HPDE6-E6E7 (cell line): ENCODE data around the gene IFRD2.

Experiments used
- DNase-seq: peaks from one replicate; pipeline ENCODE4 v3.0.0; 2011; ENCODE audit warnings: missing footprints; ENCODE audit errors: extremely low spot score

Gene IFRD2, protein sequence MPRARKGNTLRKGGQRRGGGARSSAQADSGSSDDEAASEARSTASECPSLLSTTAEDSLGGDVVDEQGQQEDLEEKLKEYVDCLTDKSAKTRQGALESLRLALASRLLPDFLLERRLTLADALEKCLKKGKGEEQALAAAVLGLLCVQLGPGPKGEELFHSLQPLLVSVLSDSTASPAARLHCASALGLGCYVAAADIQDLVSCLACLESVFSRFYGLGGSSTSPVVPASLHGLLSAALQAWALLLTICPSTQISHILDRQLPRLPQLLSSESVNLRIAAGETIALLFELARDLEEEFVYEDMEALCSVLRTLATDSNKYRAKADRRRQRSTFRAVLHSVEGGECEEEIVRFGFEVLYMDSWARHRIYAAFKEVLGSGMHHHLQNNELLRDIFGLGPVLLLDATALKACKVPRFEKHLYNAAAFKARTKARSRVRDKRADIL

DNA sequence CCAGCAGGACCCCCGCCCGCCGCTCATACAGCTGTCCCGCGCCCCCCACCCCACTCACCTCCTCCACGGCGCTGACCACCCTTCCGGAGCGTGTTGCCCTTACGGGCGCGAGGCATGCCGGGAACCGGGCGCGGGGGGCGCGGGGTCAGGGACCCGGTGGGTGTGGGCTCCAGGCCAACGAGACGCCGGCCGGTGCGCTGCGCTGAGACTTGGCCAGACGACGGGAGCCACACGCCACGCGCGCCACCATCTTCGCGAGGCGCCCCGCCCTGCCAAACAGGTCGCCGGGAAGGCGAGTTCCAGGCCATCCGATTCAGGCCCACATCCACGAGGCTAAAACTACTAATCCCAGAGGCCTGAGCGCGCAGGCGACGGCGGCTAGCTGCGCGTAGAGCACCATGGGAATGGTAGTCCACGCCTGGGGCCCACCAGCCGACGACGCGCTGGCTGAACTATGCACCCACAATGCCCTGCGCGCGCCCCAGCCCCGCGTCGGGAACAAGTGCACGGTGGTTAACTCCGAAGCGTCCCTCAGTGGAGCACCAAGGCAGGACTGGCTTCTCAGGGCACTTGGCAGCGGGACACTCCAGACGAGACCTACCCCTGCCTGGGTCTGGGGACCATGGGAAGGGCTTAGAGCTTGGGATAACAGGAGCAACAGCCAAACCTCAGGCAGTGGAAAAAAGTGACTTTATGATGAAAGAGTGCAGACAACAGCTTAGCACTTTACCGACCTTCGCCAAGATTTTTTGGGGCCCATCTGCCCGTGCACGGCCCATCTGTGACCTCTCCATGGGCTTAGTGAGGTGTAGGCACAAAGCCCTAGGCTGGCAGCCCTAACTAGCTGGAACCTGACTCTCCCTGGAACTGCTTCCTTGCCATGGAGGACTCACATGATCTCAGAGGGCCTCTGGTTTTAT, at the start of gene IFRD2:
Gene IFRD2, minus strand, starts transcription at position 271 of the 920 bp plus-strand sequence. Its CDS starts 155 bp downstream, at position 116.
- peak; percentile 65 for DNase-seq

DNA sequence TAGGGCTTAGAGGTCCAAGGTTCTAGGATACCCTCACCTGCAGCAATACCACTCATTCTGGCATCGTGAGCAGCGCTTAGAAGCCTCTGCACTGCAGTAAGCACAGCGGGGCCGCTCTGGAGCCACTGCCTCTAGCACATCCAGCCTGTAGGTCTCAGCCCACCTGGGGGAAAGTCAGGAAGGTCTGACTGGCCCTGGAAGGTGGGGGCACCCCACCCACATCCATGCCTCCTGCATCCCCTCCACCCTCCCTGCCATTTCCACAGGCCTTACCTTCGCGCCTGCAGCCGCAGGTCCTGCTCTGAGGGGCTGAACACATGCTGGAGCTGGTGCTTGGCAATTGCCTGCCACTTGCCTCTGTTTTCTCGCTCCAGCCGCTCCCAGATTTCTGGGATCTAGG, 49.3 kb upstream of the IFRD2 start:
- DNase-seq: no peak

DNA sequence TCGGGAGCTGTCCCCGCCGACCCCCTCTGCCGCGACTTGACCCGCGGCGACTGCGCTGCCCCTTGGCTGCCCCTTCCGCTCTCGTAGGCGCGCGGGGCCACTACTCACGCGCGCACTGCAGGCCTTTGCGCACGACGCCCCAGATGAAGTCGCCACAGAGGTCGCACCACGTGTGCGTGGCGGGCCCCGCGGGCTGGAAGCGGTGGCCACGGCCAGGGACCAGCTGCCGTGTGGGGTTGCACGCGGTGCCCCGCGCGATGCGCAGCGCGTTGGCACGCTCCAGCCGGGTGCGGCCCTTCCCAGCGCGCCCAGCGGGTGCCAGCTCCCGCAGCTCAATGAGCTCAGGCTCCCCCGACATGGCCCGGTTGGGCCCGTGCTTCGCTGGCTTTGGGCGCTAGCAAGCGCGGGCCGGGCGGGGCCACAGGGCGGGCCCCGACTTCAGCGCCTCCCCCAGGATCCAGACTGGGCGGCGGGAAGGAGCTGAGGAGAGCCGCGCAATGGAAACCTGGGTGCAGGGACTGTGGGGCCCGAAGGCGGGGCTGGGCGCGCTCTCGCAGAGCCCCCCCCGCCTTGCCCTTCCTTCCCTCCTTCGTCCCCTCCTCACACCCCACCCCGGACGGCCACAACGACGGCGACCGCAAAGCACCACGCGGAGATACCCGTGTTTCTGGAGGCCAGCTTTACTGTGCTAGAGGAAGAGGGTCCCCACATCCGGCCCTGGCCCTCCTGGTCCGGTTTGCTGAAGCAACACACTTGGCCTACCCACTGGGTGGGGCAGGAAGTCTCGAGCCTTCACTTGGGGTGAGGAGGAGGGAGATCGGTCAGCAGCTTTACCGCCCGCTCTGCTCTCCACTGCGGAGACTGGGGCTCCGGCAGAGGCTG, 48.5 kb upstream of the IFRD2 start, which contains the start of gene RASSF1:
Gene RASSF1, minus strand, starts transcription at position 389 of the 882 bp plus-strand sequence. Its CDS starts 31 bp downstream, at position 358.
- DNase-seq: peak; percentile 20

DNA sequence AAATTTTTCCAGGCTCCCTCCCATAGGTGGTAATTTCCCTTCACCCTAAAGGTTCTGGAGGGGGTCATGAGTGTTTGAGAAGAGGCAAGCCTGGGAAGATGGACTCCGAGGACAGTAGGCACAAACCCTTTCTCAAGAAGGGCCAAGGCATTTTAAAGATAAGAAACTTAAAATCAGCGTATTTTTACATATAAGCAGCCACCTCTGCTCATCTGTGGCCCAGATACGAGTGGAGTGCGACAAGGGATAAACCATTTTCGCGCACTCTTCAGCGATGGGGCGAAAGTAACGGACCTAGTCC, 47.9 kb upstream of the IFRD2 start:
- no peak for DNase-seq

DNA sequence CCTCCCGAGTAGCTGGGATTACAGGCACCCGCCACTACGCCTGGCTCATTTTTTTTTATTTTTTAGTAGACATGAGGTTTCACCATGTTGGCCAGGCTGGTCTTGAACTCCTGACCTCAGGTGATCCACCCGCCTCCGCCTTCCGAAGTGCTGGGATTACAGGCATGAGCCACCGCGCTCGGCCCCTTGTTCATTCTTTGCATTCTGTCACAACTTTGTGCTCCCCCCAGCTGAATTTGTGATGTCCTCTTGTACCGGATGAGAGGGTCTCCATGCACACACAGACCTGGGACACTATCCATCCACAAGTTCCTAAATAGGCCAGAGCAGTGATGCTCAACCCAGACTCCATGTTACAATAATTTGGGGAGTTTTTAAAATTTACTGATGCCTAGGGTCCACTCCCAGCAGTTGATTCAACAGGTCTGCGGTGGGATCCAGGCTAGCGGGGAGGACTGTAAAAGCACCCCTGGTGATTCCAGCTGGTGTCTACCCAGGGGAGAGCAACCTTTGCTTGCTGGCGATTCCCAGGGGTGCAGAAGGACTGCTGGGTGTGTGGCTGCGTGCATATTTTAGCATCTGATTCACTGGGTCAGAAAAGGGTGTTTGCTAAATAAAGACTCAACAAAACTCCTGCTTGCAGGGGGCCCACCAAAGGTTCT, 47.4 kb upstream of the IFRD2 start:
- DNase-seq: no peak

DNA sequence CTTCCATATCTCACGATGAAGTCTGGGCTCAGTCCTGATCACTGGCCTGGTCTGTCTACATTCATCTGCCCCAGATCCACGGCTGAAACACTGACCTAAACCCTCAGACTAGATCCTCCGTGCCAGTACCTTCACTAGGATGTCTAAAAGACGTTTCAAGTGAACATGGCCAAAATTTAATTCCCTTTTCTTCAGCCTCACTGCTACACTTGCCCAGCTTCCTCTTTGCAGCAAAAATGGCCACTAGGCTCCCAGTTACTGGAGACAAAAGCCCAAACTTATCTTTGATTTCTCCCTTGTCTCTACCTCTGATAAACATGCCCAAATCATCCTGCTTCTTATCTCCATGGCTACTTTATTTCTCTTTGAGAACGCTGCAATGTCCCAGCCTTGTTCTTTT, 46.7 kb upstream of the IFRD2 start:
- DNase-seq: no peak

DNA sequence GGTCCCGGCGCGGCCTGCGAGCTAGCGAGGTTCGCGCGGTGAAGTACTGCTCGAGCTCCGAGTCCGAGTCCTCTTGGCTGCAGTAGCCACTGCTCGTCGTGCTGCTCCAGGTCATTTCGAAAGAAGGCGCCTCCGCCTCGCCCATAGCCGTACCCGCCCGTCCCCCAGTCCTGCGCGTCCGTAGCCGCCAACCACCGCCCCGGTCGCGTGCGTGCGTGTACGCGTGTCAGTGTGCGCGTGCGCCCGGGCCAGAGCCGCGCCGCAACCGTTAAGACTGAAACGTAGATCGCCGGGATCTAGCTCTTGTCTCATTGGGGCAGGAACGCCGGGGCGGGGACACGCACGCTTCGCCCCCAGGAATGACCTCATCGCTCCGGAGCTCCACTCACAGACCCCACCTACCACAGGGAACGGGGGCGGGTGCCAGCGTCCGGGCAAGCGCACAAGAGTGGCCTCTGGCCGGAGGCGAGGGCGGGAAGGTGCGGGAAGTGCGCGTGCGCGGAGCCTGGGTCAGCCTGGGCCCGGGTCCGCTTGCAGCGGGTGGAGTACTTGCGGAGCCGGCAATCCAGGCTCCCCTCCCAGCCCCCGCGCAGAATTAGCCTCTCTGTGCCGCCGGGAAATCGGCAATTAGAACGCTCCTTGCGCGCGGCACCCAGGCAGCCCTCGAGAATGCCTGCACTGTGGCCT, 45.1 kb upstream of the IFRD2 start:
- DNase-seq: peak; percentile 83

DNA sequence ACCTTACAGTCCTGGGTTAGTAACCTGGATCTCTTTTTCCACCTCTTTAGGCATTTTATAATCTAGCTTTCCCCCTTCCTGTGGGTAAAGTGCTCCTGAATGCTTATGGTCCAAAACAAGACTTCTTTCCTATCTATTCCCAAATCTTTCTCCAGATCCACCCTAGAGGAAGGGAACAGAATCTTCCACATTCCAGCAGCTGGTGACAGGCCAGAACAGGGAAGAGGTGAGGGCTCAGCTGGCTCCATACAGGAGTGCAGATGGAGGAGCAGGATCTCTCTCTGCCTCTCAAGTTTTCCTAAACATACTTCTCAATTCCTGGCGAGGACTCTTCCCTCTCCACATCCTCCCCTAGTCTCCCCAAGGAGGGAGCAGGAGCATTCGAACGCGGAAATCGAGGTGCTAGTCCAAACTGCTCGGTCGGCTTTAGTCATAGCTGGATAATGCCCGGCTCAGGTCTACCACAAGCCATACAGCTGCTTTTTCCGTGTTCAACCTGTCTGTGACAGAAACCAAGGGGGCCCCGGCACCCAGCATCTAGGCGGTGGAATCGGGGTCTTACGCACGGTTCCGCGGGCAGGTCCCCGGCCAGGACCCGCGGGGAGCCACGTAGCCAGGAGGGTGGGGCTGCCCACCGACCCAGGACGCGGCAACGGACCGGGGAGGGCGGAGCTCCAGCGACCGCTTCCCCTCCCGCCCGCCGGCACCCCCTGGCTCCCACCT, 44.4 kb upstream of the IFRD2 start:
- DNase-seq: no peak

DNA sequence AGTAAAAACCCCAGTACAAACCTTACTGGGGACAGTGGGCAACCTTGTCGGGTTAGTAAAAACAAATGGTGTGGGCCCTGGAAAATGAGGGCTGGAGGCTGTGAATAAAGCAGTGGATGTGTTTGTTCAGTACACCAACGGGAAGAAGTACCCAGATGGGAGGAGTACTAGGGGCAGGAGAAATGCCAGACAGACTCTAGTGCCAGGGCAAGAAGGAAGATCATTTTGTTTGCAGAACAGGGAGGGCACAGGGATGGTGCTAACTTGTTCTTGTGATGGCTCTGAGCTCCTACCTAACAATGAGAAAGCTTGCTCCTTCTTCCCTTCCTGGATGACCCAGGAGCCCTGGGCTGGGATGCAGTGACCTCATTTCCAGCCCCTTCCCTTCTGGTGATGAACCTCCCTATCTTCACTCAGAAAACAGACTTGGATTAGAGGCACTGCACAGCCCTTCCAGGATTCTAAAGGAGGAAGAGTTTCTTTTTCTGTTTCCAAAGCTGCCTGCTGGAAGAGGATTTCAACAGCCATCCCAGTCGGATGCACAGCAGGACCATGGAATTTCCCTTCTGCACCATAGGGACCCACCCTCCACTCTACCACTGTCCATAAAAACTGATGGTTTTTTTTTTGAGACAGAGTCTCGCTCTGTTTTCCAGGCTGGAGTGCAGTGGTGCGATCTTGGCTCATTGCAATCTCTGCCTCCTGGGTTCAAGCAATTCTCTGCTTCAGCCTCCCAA, 42.3 kb upstream of the IFRD2 start:
- no peak for DNase-seq

DNA sequence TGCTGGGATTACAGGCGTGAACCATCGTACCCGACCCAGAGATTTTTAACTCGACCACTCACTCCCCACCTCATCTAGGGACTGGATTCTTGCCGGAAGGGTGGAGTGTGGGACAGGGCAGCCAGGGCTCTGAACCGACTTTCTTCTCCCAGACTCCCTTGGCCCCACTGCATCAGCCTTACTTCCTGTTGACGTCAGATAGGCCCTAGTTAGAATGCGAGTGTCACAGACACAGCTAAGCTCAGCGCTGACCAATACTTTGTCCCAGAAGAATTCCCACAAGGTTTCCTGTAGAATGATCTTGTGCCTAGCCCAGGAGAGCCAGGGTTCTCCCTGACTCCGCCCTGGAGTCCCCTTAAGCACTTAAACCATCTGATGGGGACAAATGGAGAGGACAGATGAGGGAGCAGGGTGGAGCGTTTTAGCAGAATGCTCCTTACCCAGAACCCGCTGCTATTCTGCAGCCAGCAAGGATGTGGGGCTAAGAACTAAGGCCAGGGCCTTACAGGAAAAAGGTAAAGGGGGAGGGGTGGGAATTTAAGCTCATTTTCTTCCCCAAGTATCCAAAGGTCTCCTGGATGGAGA, 41.6 kb upstream of the IFRD2 start:
- DNase-seq: no peak

DNA sequence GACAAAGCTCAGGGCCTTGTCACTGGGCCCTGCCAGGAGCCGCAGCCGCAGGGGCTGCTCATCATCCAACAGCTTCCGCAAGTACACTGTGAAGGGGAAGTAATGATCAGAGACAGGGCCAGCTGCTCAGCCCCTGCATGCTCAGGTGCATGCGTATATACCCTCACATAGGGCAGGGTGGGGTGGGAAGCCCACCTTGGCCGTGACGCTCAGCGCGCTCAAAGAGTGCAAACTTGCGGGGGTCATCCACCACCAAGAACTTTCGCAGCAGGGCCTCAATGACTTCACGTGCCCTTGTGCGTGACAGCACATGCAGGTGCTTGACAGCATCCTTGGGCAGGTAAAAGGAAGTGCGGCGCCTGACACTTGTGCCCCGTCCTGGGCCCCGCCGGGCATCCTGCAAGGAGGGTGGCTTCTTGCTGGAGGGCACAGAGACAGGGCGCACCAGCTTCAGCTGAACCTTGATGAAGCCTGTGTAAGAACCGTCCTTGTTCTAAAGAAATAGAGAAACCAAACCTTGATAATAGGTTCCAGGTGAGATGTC, 39.2 kb upstream of the IFRD2 start:
- no peak for DNase-seq

DNA sequence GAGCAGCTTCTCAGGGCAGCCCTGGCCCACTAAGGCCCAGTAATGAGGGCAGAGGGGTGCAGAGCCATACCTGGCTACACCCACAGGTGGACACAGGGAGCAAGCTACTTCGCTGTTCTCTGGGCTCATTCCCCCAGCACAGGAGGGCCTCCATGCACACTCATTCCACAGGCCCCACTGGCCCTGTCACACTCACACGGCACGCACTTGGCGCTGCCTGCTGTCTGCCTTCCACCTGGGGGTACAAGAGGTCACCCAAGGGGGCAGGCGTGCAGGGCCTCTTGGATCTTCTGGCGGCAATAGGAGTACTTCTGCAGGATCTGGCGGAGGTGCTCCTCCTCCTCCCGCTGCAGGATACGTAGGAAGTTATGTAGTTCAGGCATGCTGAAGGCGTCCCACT, 38.1 kb upstream of the IFRD2 start:
- DNase-seq: no peak

DNA sequence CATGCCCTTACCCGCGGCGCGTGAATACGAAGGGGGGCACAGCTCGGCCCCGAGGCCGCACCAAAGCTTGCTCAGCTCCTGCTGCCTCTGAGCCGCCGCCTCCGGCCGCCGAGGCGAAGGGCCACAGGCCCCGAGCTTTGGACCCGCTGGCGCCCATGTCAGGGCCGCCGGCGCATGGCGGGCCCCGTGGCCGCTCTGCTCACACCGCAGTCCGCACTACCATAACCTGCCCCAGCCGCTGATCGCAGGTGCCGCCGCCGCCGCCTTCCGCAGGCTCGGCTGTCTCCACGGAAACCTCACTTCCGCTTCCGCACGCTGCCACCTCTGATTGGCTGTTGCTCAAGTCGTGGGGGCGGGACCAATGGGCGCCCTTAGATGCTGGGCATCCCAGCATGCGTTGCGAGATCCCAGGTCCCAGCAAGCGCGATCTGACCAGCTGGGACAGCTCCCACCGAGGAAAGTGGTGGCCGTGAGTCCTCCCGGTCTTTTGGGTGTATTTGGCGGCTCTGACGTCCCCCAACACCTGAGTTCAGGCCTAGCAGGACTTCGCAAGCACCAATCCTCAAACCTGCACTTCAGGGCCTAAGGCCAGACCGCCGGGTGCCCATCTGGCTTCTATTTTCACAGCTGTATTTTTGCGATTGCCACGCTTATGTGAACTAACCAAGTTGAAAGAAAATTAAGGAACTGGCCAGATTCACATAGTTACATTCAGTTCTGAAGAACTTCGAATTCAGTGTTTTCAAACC, 35.9 kb upstream of the IFRD2 start, which contains the start of gene TUSC2:
Gene TUSC2, minus strand, starts transcription at position 281 of the 749 bp plus-strand sequence. Its CDS starts 124 bp downstream, at position 157.
- DNase-seq: peak; percentile 67

DNA sequence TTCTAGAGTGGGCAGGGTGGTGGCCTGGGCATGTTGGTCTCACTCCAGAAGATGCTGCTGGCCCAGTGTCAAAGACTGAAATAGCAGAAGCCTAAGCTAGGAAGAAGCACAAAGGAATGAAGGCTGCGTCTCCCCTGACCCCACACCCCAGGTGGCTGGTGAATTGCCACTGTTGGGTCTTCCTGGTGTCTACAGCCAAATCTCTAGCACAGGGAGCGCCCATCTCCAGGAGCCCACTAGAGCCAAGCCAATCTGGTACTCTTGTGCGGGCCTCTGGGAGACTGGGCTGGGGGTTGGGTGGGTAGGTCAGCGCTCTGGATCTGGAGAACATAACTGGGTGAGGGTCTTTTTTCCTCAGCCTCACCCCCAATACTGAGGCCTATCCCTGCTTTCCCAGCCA, 34.9 kb upstream of the IFRD2 start:
- no peak for DNase-seq

DNA sequence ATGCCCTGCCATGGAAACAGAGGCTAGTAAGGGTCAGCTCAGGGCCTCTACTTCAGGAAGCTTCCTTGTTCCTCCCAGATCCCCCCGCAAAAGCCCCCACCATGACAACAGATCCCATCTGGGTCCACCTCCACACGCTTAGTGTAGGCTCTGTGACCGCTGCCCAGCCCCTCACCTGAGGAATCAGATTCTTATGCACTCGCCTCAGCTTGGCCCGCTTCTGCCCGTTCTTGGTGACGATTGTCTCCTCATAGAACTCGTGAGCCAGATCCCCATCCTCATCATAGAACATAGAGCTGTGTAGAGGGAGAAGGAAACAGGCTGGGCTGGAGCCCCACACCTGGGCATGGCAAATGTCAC, 33.9 kb upstream of the IFRD2 start:
- DNase-seq: no peak

DNA sequence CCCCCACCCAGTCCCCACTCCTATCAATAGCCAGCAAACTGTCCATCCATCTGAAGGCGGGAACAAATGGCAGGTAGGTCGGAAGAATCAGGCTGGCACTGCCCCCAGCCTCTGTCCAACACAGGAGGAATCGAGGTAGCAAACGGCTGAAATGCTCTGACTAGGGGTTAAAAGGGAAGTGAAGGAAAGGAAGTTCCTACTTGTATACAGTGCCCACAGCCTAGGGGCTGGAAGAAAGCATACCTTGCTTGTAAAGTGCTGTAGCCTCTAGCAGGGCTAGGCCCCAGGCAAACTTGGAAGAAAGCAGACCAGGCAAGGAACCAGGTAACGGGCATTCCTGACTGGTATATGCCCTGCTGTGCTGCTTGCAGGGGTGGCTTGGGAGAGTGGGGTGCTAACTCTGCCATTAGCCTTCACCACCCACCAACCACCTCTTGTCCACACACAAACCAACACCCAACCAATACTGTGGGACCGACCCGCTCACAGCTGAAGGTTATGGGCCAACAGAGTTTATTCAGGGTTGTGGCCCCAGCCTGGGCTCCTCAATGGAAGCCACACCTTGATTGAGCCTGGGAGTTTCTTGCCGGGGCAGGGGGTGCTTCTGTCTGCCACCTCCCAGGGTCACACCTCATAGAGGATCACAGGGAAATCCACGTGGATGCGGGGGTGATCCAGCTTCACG, 33.4 kb upstream of the IFRD2 start:
- no peak for DNase-seq

DNA sequence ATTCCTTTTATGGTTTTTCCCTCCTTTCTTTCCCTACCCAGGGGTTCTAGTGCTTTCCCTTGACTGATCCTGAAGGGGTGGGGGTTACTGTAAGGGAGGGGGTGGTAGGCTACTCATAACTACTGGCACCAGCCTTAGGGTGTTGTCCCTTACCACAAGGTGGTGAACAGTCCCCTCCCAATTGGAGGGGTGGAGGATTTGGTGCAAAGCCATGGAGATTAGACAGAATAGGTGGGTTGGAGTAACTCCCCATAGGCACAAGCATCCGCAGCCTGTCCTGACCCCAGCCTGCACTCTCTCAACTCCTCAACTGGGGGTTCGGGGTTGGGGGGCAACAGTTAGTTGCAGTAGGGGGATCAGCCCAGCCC, 32.9 kb upstream of the IFRD2 start:
- no peak for DNase-seq
